Tibial nerve (tissue), 4 donors: ENCODE measurements around the gene SATL1. TPM values are rescaled to one million over a fixed set of nuclear protein-coding genes. Genes with fewer than 3 reads are reported as not detected.

Source experiments
- DNase-seq, 2 donors: peaks; one replicate each; pipeline ENCODE4 v3.0.0-alpha.2; 2019; ENCODE audit warnings: low spot score in 2 of 2
- H3K27ac ChIP-seq, 4 donors: fragments of 200-600 bp; sonication (generic) in 3 of 4; one replicate each; pipeline ENCODE4 v1.5.1; 2017 to 2019; ENCODE audit warnings: mild to moderate bottlenecking in 1 of 4
- H3K27me3 ChIP-seq, 2 donors: fragments of 200-600 bp; sonication (generic) in 1 of 2; one replicate each; pipeline versions ENCODE4 v1.5.1 to v1.6.0; 2017 to 2019
- H3K36me3 ChIP-seq, 3 donors: fragments of 200-600 bp; sonication (generic); one replicate each; pipeline ENCODE4 v1.5.1; 2018 to 2019
- H3K4me1 ChIP-seq, 4 donors: fragments of 200-600 bp; sonication (generic) in 3 of 4; one replicate each; pipeline ENCODE4 v1.5.1; 2017 to 2019
- H3K4me3 ChIP-seq, 4 donors: fragments of 200-600 bp; sonication (generic) in 3 of 4; one replicate each; pipeline ENCODE4 v1.5.1; 2017 to 2019; ENCODE audit warnings: mild to moderate bottlenecking in 1 of 4, moderate library complexity in 1 of 4
- H3K9me3 ChIP-seq, 4 donors: fragments of 200-600 bp; sonication (generic) in 3 of 4; one replicate each; pipeline ENCODE4 v1.5.1; 2017 to 2019
- CTCF ChIP-seq, 5 experiments: fragments of 200-600 bp in 3 of 5; fragments of 450-650 bp in 2 of 5; sonication (generic) in 3 of 5; IDR thresholded peaks; one replicate each; pipeline ENCODE4 v1.5.1; 2016 to 2019; ENCODE audit warnings: antibody characterized with exemption in 5 of 5, mild to moderate bottlenecking in 3 of 5, moderate library complexity in 2 of 5
- EP300 ChIP-seq, 2 donors: sonication (generic); formaldehyde crosslinking; IDR thresholded peaks; one replicate each; pipeline ENCODE4 v1.6.1; 2017; ENCODE audit warnings: antibody characterized with exemption in 2 of 2, mild to moderate bottlenecking in 1 of 2
- POLR2A ChIP-seq, 2 donors: fragments of 450-650 bp; IDR thresholded peaks; one replicate each; pipeline ENCODE4 v1.6.1; 2017; ENCODE audit warnings: antibody characterized with exemption in 2 of 2, mild to moderate bottlenecking in 2 of 2, moderate library complexity in 2 of 2
- WGBS, 2 donors: methylation state at CpG; one replicate each; pipeline ENCODE4 v1.1.5; 2018; 5-methylcytosine and 5-hydroxymethylcytosine counted together
- total RNA-seq, 4 donors: library from RNA; depleted of rRNA; stranded (reverse); fragments of >200 nt; gene quantifications; one replicate each; pipeline ENCODE4 v1.1.0, GENCODE V29; 2016

Gene SATL1
- total RNA-seq, 4 donors from 2014 or later: not detected

- no peak for DNase-seq
- no peaks in the 10 kb centered on the region for H3K36me3 ChIP-seq
- no peaks in the 10 kb centered on the region for H3K27me3 ChIP-seq
- WGBS, 2 donors: 65 to 73% methylated on average over 2 of the region's 2 CpGs
- H3K4me3 ChIP-seq: no peak overlapping the region
- no peak overlapping the region for H3K27ac ChIP-seq
- no peaks in the 10 kb centered on the region for H3K4me1 ChIP-seq
- TF ChIP-seq POLR2A (IDR thresholded peaks at IDR 0.05): no peak
- no peak for TF ChIP-seq CTCF (IDR thresholded peaks at IDR 0.05)
- no peak for TF ChIP-seq EP300 (IDR thresholded peaks at IDR 0.05)
- H3K9me3 ChIP-seq: no peaks in the 10 kb centered on the region
Observed at GRCh38 chrX:85223359-85223758, 20.2 kb downstream of the SATL1 start.

- Histone ChIP-seq H3K4me3 (no peak overlapping the region), H3K27me3 (no peaks in the 10 kb centered on the region), H3K36me3 (no peaks in the 10 kb centered on the region), H3K4me1 (no peaks in the 10 kb centered on the region), H3K9me3 (no peaks in the 10 kb centered on the region), H3K27ac (no peak overlapping the region)
- DNase-seq: no peak
- no peak for TF ChIP-seq POLR2A (IDR thresholded peaks at IDR 0.05)
- no peak for TF ChIP-seq EP300 (IDR thresholded peaks at IDR 0.05)
- TF ChIP-seq CTCF (IDR thresholded peaks at IDR 0.05): no peak
- WGBS, 2 donors: 37 to 92% methylated on average over 1 of the region's 1 CpG
Observed at GRCh38 chrX:85221361-85221760, 22.2 kb downstream of the SATL1 start.

GRCh38 chrX:85215946-85216345 is 27.6 kb downstream of the SATL1 start:
- H3K36me3 ChIP-seq: no peaks in the 10 kb centered on the region
- TF ChIP-seq EP300 (IDR thresholded peaks at IDR 0.05) (no peak), CTCF (IDR thresholded peaks at IDR 0.05) (no peak), POLR2A (IDR thresholded peaks at IDR 0.05) (no peak)
- WGBS, 2 donors: 56 to 69% methylated on average over 1 of the region's 1 CpG
- no peak overlapping the region for H3K27ac ChIP-seq
- H3K4me1 ChIP-seq: no peaks in the 10 kb centered on the region
- no peaks in the 10 kb centered on the region for H3K9me3 ChIP-seq
- peaks cover 0 to 2% of the 10 kb centered on the region in 2 donors for H3K27me3 ChIP-seq
- DNase-seq: no peak
- no peak overlapping the region for H3K4me3 ChIP-seq

GRCh38 chrX:85213792-85214530 is 29.6 kb downstream of the SATL1 start:
- no peaks in the 10 kb centered on the region for H3K36me3 ChIP-seq
- 78 to 100% methylated on average over 3 of the region's 3 CpGs for WGBS, 2 donors
- DNase-seq: no peak
- TF ChIP-seq EP300 (IDR thresholded peaks at IDR 0.05) (no peak), CTCF (IDR thresholded peaks at IDR 0.05) (no peak), POLR2A (IDR thresholded peaks at IDR 0.05) (no peak)
- H3K4me3 ChIP-seq: no peak overlapping the region
- peaks cover 0 to 2% of the 10 kb centered on the region in 2 donors for H3K27me3 ChIP-seq
- H3K4me1 ChIP-seq: no peaks in the 10 kb centered on the region
- H3K9me3 ChIP-seq: no peaks in the 10 kb centered on the region
- no peak overlapping the region for H3K27ac ChIP-seq

- no peaks in the 10 kb centered on the region for H3K27me3 ChIP-seq
- H3K9me3 ChIP-seq: no peaks in the 10 kb centered on the region
- WGBS, 2 donors: 83 to 91% methylated on average over 6 to 8 of the region's 8 CpGs
- TF ChIP-seq POLR2A (IDR thresholded peaks at IDR 0.05) (no peak), EP300 (IDR thresholded peaks at IDR 0.05) (no peak), CTCF (IDR thresholded peaks at IDR 0.05) (no peak)
- H3K36me3 ChIP-seq: no peaks in the 10 kb centered on the region
- H3K4me3 ChIP-seq: no peak overlapping the region
- H3K4me1 ChIP-seq: no peaks in the 10 kb centered on the region
- no peak overlapping the region for H3K27ac ChIP-seq
- no peak for DNase-seq
Observed at GRCh38 chrX:85203461-85203970, 40.1 kb downstream of the SATL1 start.
